Activated T-cell treated with anti-CD3 and anti-CD28 coated beads, Interleukin-2, amount 50 U/mL, for 1 hour (primary cell): ENCODE measurements around the gene BACH2.

Experiments
- DNase-seq: peaks from one replicate; pipeline ENCODE4 v3.0.0-alpha.2; 2020

Gene BACH2

GRCh38 chr6:89956182-89956581, 340.5 kb downstream of the BACH2 start:
- no peak for DNase-seq

- DNase-seq: no peak
These were observed 341.3 kb downstream of the BACH2 start for GRCh38 chr6:89955364-89955763.

- no peak for DNase-seq
These were observed 341.9 kb downstream of the BACH2 start for GRCh38 chr6:89954721-89955148.

- DNase-seq: peak; percentile 42
These were observed 344.0 kb downstream of the BACH2 start for GRCh38 chr6:89952686-89953085.

DNA sequence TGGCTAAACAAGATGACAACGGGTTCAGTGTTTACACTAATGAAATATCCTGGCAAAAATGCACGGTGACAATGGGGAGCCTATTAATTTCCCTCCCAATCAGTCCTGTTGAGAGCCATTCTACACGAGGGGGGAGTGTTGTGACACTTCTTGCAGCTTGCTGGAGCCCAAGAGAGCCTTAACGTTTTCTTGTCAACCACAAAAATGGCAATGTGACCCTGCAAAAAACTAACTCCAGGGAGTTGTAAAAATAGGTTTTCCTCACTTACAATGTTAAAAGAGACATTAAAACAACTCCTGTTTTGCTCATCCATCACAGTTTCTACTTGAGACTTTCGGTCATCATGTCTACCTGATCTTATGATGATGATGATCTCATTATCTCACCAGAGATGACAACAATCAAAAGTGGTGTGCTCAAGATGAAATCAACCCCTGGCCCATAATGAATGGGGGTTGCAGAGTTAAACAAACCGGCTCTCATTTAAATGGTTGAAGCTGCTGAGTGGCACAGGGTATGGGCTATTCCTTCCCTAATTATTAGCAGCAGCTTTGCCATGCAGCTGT, 344.5 kb downstream of the BACH2 start:
- no peak for DNase-seq

DNA sequence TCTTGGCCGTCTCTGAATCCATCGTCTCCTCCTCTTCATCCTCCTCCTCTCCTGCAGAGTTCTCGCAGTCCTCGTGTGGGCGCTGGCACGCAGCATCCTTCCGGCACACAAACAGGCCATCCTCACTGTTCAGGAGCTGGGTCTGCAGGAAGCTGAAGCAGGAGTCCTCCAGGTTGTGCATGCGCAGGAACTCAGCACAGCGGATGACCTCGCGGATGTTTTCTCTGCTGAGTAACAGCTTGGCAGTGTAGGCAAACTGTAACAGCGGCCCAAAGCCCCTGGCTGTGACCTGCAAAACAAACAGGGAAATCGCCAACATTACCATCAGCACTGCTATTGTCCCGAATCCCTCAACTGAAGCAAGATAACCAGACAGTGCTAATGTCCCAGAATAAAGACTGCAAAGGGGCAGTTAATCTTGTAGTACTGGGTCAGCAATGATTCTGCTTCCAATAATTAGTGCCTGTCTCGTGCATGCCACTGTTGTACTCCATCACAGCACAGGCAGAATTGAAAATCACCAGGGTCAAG, 345.0 kb downstream of the BACH2 start:
- no peak for DNase-seq

DNA sequence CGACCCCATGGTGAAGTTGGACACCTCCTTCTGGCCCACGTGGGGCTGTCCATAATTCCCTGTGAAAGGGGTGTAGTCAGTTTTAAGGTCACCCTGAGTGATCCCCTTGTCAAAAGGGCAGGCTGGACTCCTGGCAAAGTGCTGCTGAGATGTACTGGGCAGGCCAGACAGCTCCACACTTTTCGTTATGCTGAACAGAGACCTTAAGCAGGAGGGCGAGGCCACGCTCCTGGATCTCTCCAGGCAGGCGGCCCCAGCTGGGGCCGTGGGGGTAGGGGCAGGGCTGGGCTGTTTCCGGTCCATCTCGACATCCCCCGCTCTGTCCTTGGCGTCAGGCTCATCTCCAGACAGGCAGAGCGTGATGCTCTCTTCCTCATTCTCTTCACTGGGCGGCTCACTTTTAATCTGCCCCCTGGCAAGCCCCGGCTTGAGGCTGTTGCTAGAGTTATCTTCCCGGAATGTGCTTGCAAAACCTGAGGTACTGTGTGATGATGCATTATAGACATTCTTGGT, 345.7 kb downstream of the BACH2 start:
- no peak for DNase-seq

- no peak for DNase-seq
These were observed 346.2 kb downstream of the BACH2 start for GRCh38 chr6:89950446-89950845.

DNA sequence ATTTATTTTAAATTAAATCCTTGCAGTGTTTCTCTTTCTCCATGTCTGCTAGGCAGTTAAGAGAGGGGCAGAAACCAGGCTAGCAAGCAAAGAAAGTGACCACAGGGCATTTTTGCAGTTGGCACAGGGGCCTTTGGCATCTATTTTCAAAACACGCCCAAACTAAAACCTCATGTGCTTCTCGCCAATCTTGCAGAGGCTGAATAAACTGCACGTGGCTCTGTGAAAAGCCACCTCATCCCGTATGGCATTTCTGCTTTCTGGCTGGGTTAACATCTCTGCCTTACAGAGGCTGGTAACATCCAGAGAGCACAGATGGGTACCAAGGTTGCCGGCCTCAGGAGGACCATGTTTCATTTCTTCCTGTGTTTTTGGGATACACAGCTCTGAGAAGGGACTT, 347.8 kb downstream of the BACH2 start:
- no peak for DNase-seq

DNA sequence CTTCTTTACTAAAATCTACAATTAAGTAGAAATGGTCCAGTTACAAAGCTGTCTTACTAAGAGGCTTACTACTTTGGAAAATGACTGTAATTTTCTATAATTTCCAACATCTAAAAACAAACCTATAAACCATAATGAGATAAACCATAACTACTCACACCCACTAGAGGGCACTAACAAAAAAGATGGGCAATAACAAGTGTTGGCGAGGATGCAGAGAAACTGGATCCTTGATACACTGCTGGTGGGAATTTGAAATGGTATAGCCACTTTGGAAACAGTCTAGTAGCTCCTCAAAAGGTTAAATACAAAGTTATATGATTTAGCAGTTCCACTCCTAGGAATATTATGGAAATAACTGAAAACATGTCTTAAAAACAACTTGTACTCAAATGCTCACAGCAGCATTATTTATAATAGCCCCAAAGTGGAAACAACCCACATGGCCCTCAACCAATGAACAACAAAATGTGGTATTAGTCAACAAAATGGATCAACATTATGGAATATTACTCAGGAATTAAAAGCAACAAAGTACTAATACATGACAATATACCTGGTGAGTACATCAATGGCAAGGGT, 351.7 kb downstream of the BACH2 start:
- no peak for DNase-seq

DNA sequence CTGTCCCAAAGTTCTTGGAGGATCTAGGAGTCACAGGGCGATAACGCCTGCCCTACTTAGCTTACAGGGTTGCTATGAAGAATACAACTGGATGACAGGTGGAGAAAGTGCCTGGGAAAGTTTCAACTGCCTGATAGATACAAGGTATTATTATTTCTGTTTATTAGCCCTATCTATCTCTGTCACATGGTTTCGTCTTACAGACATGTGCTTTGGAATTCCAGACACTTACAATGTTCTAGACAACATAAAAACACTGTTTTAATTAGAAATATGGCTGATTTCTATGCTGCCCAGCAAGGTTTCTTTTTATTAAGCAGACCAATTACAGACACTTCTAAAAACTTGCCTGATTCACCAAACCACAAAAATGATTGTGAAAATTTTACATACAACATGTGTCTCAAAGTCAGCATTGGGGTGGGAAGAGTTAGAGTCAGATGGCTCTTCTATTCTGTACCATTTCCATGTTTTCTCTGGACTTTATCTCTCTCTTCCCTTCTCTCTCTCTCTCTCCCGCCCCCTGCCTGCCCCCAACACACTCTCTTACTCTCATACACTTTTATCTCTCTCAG, 352.4 kb downstream of the BACH2 start:
- DNase-seq: no peak

DNA sequence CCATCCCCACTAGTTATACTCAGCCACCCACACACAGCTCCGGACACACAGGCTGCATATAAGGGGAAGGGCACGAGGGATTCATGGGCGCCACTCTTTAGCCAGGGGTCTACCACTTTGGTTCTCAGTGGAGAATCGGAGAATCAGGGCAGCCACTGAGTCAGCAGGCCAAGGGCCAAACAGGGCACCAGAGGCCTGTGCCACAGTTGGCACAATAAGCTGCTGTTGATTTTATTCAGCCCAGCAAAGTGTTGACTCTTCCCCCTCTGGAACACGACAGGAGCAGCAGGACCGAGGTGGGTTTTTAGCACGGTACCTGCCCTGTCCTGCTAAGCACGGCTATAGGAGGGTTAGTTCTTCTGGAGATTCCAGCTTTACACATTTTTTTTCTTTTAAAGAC, 354.0 kb downstream of the BACH2 start:
- DNase-seq: no peak

DNA sequence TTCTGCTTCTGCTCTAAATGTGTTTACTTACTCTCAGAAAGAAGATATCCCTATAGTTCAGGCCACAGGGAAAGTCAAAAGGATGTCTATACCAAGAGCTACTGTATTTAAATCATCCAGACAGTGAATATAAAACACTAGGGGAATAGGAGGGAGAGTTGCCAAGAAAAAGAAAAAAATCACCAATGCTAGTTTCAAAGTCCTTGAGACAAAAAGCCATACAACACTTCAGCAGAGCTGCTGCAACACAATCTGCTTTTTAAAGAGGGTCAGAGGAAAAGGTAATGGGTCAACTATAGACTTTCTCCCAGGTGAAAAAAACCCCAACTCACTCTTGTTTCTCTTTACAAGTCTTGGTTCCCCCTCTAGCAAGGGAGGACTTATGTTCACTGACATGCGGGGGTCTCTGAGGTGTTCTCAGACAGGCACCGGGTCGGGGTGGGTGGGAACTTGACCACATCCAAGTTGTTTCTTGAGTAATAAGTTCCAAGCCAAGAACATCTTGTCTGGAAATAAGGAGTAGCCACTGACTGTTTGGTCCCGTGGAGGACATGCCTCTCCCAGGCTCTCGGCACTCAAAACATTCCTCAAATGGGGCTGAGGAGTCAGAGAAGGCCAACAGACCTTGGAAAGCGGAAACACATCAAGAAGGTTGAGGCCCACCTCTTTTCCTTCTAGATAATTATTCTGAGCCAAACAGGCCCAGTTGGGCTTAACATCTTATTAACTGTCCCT, 354.7 kb downstream of the BACH2 start:
- DNase-seq: no peak

DNA sequence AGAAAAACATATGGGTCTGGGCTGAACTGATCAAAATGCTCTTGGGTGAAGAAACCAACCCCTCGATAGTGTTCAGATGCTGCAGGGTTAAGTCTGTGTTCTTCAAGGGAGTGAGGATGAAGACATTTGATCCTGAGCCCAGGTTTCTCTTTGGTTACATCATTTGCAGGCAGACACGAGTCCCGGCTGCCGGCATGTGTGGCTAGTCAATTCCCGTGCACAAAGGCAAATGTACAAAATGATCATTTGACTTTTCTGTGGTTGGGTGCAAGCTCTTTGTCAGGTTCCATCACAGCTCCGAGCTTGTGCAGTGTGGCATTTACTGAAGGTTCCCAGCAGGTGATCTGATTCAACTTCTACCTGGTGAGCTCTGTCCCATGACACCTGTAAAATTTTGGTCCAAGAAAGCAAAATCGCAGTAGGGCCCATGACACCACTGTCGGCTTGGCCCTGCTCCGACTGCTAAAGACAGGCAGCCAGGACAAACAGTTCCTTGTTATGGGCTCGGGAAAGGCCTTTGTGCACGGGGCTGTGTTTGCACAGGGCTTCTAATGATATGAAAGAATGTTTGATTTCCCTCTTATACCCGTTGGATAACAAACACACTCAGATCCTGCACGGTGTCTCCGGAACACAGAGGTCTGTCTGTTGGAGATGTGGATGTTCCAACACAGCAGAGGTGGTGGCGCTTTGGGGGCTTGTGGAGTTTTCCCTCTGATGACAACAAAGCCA, 355.4 kb downstream of the BACH2 start:
- no peak for DNase-seq

- DNase-seq: peak; percentile 66
These were observed 356.2 kb downstream of the BACH2 start for GRCh38 chr6:89940225-89941027.

- DNase-seq: no peak
These were observed 357.5 kb downstream of the BACH2 start for GRCh38 chr6:89939144-89939543.

DNA sequence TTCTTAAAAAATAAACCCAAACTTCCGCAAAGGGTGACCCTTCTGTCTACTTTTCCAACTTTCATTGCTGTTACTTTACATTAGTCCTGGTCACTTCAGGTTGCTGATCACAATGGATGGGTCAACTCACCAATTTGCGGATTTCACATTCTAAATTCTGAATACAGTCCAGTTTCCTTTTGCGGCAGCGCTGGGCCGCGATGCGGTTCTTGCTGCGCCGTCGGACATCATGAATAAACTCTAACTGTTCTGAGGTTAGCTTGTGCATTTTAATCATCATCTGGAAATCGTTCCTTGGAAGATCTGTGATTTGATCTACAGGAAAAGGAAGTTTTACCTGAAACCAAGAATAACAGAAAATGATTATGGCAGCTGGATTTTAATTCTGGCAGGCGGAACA, 358.6 kb downstream of the BACH2 start:
- no peak for DNase-seq

DNA sequence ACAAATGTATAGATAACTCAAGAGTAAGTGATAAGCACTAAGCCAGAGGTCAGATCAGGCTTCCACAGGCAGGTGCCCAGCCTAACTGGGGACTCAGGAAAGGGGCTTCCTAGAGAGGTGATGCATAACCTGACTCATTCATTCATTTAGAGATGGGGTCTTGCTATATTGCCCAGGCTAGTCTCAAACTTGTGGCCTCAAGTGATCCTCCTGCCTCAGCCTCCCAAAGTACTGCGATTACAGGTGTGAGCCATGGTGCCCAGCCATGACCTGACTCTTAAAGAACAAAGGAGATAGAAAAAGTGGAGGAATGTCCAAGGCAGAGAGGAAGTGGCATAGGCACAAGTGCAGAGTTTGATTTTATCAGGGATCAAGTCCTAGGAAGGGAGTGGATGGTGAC, 360.5 kb downstream of the BACH2 start:
- DNase-seq: no peak

- no peak for DNase-seq
These were observed 361.8 kb downstream of the BACH2 start for GRCh38 chr6:89934685-89935366.

DNA sequence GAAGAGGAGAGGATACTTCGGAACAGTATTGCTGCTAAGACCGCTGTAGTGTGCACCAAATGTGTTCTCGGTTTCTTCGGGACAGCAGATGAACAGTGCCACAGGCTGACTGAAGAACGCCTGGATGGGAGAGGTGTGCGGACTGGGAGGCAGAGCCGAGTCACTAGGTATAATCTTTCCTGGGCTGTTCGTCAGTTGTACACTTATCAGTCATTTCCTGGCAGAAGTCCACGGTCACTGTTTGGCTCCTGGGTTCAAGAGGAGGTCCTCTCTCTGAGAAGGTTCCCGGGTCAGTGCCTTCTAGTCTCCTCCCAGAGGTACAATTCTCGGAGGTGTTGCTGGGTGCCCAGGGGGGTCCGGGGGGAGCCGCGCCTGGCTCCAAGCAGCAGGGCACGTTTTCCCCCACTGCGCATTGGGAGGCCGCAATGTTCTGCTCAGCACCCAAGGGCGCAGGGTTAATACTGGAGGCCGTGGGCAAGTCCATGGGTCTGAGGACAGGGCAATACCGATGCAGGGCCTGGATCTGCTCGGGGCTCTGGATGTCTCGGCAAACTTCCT, 364.3 kb downstream of the BACH2 start:
- no peak for DNase-seq

DNA sequence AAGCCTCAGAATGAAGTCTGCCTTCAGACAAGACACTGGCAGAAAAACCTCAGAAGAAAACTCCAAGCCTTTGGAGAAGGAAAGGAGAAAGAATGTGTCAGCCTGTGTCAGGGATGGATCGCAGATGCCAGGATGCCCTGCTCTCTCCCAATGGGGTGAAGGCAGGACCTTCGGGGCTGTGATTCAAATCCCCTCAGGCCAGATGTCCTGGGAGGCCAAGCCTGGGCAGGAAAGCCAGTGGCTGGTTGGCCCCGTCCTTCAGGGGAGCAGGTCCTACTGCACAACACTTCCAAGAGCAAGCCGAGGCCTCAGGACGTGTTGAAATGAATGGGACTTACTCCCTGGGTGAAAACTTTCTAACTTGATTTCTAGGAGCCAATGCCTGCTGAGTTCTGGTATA, 365.9 kb downstream of the BACH2 start:
- DNase-seq: no peak
